ENCODE measurements around the gene RNF112. TPM values are rescaled to one million over a fixed set of nuclear protein-coding genes. Genes with fewer than 3 reads are reported as not detected.

Gene RNF112
- polyA plus RNA-seq, 1 experiment: 0.70 TPM

DNA sequence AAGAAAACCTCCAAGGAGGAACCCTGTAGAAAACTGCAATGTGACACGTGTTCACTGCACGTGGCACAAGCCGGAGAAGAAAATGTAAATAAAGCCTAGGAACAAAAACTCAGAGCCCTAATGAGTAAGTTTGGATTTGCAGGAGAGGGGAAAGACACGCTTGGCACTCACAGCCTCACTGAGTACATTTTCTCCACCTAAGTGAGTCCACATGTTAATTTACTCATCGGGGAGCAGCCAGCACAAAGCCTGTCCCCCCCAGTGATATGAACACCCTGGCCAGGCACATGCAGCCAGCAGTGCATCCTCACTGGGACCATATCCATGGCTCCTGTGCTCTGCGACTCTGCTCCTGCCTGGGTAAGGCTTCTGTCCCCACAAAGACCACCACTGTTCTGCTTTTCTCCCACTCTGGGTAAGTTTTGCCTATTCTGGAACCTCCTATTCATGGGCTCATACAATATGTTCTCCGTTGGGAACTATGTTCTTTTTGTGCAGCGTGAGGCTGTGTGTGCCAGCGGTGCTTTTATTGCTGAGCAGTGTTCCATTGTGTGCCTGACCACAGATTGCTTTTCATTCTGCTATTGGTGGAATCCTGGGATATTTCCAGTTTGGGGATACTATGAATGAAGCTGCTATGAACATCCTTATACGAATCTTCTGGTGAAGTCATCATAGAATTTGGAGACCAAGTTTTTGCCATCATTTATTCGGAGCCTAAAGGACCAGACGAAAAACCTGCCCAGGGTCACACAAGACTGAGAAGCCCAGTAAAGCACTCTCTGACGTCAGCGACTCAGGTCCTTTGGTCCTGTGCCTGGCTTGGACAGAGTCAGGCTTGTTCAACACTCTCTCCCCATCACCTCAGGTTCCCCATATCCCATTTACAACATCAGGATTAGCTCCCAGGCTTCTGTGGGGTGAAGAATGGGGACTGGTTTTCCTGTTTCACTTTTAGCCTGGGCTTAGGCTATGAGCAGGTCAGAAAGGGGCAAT is 53.3 kb downstream of the RNF112 start:
- DNase-seq (ENCODE audit: low read depth): no peak
- no peak overlapping the region for H3K4me3 ChIP-seq (ENCODE audit: low read depth, low read length)
- CTCF ChIA-PET: interaction anchor here (0.7 to 4.0 kb wide), 3 partner anchors 28 to 299 kb away, joined by 3 to 16 read pairs (median 4); partner anchors contain the start of gene B9D1
- H3K27me3 ChIP-seq (ENCODE audit: control insufficient read depth, insufficient read depth, low read length): no peaks in the 10 kb centered on the region; the same call in none of the 2 replicates
- POLR2A ChIA-PET: no interaction called here
- TF ChIP-seq, protein P1, sequence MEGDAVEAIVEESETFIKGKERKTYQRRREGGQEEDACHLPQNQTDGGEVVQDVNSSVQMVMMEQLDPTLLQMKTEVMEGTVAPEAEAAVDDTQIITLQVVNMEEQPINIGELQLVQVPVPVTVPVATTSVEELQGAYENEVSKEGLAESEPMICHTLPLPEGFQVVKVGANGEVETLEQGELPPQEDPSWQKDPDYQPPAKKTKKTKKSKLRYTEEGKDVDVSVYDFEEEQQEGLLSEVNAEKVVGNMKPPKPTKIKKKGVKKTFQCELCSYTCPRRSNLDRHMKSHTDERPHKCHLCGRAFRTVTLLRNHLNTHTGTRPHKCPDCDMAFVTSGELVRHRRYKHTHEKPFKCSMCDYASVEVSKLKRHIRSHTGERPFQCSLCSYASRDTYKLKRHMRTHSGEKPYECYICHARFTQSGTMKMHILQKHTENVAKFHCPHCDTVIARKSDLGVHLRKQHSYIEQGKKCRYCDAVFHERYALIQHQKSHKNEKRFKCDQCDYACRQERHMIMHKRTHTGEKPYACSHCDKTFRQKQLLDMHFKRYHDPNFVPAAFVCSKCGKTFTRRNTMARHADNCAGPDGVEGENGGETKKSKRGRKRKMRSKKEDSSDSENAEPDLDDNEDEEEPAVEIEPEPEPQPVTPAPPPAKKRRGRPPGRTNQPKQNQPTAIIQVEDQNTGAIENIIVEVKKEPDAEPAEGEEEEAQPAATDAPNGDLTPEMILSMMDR (IDR thresholded peaks at IDR 0.05; ENCODE audit: insufficient read depth, low read depth, low read length): no peak
- no peaks in the 10 kb centered on the region for H3K36me3 ChIP-seq (ENCODE audit: control insufficient read depth, insufficient read depth, low read length)

Small RNA genes lying within 50 kb of the gene (small RNA-seq; reads per million reads assigned to genes)
- not detected for gene RF00537 (ENCODE audit: insufficient read length, low read depth, low replicate concordance)

Other genes starting within 250 kb of the RNF112 start
- 21.2 and 24.6 TPM in 2 replicates for gene EPN2, start 173.9 kb upstream of the RNF112 start, polyA plus RNA-seq (2011; rRNA removed)
- 43.3 and 55.8 TPM in 2 replicates for gene B9D1, start 48.5 kb upstream of the RNF112 start, polyA plus RNA-seq (2011; rRNA removed)
- gene MAPK7, start 32.7 kb upstream of the RNF112 start, polyA plus RNA-seq (2011; rRNA removed): 6.0 and 10.7 TPM in 2 replicates
- 62.1 and 86.8 TPM in 2 replicates for gene MFAP4, start 24.0 kb upstream of the RNF112 start, polyA plus RNA-seq (2011; rRNA removed)
- gene SLC47A1, start 122.6 kb downstream of the RNF112 start, polyA plus RNA-seq (2011; rRNA removed): 0.11 and 0.22 TPM in 2 replicates
- gene ALDH3A2, start 237.5 kb downstream of the RNF112 start, polyA plus RNA-seq (2011; rRNA removed): 10.2 and 13.6 TPM in 2 replicates